Hippocampal formation (tissue), 2 donors: Measurements from ENCODE around the gene RRAGD.
A peak's percentile ranks its signal among the peaks of the same experiment; 100 is the strongest.

ENCODE experiments used
- DNase-seq, 2 donors: peaks; one replicate each; lab custom pipeline; 2025; lab: John Stamatoyannopoulos, UW

The RRAGD gene, protein sequence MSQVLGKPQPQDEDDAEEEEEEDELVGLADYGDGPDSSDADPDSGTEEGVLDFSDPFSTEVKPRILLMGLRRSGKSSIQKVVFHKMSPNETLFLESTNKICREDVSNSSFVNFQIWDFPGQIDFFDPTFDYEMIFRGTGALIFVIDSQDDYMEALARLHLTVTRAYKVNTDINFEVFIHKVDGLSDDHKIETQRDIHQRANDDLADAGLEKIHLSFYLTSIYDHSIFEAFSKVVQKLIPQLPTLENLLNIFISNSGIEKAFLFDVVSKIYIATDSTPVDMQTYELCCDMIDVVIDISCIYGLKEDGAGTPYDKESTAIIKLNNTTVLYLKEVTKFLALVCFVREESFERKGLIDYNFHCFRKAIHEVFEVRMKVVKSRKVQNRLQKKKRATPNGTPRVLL

DNA sequence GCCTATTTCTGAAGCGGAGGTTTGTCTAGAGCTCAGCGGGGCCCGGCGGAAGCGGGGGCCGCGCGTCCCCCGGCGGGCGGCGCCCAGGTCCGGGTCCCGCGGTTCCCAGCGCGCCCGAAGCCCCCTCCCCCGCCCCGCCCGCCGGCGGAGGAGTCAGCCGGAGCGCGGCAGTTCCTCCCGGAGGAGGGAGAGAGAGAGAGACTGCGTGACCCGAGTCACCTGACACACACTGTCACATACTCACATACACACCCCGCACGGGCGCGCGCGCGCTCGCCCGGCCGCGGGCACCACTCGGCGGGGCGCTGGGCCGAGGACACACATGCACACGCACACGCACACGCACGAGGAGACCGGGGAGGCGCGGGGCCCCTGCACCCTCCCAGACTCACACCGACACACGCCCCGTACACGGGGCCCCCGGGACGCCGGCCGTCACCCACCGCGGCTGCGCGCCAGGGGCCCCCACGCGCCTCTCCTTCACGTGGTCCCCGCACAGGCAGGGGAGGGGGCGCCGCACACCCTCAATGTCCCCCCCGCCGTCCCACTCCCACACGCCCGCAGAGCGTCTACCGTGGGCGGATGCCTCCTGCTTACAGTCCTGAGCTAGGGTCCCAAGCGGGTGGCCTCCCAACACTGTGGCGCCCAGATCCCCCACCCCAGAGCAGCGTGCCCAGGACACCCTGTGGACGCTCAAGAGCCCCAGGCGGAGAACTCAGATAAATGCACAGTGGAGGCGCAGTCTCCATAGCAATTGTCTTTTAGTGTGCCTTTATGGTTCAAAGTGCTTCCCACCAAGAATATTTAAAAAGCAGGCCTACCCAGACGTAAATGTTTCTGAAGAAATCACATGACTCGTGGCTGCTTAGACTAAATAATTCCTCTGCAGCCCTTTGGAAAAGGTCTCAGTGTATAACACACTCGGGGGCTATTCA, at the start of gene RRAGD:
Gene RRAGD, minus strand, starts transcription at position 203 of the 935 bp plus-strand sequence. CDS start 280 bp downstream, outside the sequence.
- DNase-seq = peak; percentile 49 to 77

DNA sequence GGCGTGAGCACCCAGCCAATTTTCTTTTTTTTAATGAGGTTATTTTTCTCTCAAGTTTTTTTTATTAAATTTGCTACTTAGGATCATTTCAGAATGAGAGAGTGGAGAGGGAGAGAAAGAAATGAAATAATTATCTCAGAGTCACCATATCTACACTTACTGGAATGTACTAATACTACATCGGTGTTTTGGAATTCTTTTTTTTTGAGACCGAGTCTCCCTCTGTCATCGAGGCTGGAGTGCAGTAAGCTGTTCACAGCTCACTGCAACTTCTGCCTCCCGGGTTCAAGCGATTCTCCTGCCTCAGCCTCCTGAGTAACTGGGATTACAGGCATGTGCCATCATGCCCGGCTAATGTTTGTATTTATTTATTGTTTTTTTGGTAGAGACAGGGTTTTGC, 48.6 kb upstream of the RRAGD start:
- no peak for DNase-seq

DNA sequence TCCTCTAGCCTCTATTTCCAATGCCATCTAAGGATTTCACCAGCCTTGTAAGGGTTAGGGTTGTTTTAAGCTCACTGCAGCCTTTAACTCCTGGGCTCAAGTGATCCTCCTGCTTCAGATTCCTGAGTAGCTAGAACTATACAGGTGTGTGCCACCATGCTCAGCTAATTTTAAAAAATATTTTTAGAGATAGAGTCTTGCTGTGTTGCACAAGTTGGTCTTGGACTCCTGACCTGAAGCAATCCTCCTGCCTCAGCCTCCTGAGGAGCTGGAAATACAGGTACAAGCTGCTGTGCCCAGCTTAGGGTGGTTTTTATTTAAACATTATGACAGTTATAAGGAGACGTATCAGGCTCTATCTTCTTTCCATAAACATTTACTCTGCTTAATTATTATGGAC, 47.4 kb upstream of the RRAGD start:
- no peak for DNase-seq

DNA sequence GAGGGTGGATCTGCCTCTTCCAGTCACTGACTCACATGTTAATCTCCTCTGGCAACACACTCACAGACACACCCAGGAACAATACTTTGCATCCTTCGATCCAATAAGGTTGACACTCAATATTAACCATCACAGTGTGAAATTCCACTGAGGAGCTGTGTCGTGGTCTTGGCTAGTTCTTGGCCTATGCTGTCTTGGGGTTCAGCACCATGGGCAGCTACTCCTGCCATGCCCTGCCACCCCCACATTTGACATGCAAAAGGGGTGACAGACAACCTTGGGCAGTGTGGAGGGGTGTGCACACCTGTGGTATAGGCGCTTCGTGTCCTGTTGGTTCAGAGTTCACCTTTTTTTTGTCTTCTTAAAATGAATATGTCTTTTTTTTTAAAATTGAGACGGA, 46.6 kb upstream of the RRAGD start:
- no peak for DNase-seq

DNA sequence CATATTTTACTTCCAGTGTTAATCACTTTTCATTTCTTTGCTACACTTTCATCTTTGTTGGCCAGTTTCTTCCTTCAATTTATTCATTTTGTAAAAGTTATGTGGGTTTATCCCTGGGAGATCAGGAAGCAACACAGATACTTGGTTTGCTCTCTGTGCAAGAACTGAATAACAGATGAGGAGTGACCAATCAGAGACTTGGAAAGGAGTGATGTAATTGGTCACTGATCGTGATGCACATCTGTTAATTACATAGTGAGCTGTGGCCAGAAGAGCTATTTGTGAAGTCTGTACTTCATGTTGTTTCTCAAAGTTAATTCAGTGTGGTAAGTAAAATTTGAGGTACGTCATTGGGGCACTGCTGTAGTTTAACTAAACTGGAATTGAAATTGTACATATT, 42.2 kb upstream of the RRAGD start:
- no peak for DNase-seq

DNA sequence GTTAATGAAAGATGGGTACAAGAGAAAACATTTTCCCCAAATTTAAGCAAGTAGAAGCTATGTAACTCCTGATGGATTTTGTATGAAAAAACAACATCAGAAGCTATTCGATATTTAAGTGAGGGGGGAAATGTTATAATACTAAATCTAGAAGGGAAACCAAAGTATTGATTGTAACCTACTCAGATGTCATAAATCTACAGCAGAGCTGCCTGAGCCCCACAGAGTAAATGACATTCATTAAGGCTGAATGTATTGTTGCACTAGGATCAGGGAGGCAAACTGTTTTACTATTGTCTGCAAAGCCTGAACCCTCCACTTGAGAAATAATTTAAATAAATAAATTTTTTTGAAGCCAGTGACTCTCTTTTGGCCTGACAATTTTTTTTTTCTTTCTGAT, 40.2 kb upstream of the RRAGD start:
- DNase-seq = no peak

DNA sequence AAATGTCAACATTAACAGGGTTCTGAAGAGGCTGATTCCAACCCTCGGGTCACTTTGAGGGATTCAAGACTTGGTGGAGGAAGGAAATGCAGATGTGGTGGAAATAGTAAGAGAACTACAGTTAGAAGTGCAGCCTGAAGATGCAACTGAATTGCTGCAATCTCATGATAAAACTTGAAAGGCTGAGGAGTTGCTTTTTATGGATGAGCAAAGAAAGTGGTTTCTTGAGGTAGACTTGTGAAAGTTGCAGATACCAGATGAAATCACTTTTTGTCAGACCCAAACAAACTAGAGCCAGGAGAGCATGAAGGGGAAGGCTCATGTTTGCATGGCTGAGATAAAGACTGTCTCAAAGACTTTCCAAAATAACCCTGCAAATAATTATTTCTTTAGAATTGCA, 37.1 kb upstream of the RRAGD start:
- DNase-seq = no peak

DNA sequence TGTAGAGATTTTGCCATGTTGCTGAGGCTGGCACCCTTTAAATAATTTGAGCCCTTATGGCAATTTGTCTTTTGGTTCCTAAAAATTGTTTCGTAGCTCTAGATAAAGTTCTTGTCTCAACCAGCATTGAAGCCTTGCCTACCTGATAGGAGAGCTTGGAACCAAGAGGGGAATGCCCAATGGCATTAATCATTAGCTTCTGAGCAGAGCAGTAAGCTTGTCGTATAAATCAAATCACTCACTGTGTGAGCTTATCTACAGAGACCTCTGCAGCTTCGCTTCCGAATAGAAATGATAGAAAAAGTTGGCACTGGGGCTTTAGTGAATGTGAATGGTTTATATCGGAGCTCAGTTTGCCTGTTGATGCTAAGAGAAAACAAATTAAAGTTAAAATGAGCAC, 31.6 kb upstream of the RRAGD start:
- no peak for DNase-seq

DNA sequence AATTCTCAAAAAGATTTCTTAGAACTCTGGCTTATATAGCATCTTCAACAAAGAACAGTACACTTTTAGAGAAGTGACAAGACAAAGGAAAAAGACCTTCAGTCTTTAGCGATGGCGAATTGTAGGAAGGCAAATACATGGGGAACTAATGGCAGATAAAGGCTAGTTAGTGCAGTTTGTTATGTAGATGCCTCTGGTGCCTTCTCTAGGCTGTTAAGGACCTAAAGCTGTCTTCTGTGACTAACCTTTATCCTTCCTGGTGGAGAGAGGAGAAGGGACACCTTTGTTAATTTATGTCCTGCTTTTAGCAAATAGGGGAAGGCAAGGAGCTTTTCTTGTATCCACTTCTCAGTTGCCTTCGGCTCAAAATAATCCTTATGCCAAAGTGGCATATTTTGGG, 28.1 kb upstream of the RRAGD start:
- DNase-seq = no peak

DNA sequence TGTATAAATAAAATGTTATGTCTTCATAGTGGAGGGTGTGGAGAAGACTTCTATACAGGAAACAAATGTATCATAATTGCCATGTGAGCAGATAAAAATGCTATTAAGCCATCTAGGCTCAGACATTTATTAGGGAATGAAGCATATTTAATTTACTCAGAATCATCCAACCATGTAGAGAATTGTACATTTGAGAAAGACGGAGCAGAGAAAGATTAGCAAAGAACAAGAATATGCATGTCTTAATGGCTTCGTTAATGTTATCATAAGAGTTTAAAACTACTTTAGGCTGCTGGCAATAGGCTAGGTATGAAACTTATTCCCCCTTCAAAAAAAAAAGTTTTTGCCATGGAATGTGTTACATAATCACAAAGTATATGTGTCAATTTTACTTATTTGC, 26.9 kb upstream of the RRAGD start:
- no peak for DNase-seq

DNA sequence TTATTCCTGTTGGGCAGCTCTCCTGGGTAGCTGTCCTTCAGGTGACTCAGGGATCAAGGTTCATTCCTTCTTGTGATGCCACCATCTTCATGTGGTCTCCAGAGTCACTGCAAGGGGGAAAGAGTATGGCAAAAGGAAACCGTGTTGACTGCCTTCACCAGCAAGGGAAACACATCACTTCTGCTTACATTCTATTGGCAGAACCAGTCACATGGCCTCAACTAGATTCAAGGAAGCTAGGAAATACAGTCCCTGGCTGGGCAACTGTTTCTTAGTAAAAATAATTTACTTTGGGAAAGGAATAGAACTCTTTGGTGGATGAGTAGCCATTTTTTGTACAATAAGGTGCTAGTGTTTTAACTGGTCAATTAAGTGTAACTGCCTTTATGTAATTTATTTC, 26.2 kb upstream of the RRAGD start:
- no peak for DNase-seq

DNA sequence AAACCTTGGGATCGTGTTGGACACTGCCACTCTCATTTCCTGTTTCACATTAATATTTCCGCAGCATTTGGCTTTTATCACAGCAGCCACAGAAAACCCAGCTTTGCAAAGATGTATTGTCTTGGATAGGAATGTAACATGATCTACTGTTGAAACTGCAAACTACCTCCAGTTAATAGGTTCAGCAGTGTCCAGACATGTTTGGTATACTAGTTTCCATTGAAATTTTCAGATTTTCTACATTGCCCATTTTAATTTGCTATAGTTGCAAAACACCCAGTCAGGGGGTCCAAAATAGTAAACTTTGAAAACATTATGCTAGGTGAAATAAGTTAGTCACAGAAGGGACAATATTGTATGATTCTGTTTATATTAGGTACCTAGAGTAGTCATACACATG, 24.2 kb upstream of the RRAGD start:
- no peak for DNase-seq

DNA sequence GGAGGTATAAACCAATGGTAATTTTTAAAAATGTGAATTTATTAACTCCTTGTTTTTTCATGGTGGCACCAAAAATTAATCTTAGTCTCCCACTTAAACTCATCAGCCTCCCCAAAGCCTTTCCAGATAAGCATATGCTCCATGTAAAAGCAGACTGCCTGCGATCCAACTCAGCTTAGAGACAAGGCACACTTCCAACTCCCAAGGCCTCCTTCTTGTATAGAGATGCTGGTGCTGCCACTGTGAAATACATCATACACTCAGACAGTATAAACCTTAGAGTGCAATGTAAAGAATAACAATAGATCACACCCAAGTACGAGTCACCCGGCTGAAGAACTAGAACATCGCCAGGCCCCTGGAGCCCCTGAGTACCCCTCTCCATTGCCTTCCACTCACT, 22.9 kb upstream of the RRAGD start:
- DNase-seq = no peak

DNA sequence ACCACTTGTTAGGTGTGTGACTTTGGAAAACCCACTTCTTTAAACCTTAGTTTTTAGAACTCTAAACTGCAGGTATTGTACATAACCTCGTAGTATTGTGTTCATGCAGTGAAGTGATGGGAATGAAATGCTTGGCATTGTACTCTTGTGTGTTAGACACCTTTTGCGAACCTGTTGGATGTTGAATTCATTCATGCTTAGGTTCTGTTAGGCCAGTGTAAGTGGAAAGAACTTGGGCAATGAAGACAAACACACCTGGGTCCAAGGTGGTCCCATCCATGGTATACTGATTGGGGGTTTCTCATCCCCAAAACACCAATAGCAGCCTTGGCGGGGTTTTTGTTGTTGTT, 22.1 kb upstream of the RRAGD start:
- no peak for DNase-seq

DNA sequence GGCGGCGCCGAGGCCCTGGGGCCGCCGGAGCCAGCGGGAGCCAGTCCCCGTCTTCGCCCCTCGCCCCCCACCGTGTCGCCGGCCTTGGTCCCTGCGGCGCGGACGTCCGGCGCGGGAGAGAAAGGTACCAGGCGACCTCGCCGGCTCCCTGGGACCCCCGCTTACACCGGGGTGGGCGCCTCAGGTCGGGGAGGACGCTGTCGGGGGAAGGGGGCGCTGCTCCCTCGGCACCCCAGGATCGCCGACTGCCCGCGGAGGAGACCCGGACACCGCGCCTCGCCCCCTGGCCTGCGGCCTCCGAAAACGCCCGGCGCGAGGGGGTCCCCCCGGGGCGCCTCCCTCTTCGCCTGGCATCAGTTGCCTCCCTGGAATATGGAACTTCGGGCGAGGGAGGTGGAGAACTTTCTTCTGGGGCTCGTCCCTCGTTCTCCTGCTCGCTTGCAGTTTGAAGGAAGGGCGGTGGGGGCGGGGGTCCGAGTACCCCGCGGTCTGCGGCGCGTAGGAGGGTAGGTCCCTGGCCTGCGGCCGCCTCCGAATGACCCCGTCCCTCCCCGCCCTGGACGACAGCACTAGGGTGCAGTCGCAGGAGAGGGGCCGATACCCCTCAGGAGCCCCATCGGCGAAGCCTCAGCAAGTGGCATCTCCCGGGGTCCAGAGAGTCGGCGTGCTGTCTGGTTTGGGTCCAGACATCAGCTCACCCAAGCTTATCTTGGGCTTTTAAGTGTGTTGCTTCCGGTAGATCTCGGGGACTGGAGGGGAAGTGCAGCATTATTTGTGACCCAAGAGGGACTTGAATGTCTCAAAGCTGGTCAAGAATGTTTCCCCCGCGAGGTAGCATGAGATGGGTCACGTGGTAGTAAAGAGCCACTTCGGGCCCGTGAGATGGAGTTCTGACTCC, 21.4 kb upstream of the RRAGD start:
- DNase-seq = no peak

DNA sequence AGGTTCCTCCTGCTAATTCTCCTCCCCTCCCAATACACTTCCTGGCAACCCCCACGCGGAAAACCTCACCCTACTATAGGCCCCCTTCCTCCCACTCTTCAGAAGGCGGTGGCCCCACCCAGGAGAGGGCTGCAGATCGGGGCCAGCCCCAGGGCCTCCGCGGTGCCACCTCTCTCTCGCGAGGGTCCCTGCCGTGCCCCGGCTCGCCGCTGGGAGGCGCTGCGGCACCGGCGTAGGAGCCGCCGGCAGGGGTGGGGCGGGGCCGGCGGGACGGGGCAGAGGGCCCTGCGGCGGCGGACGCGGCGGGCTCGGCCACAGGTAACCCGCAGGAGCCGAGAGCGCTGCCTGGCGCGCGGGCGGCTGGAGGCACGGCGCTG, 20.8 kb upstream of the RRAGD start, which contains the start of gene ANKRD6:
Gene ANKRD6, plus strand, starts transcription at position 278 of the 377 bp plus-strand sequence. CDS start 133,825 bp downstream, outside the sequence.
- peak in 1 of 2 donors; percentile 42 for DNase-seq

DNA sequence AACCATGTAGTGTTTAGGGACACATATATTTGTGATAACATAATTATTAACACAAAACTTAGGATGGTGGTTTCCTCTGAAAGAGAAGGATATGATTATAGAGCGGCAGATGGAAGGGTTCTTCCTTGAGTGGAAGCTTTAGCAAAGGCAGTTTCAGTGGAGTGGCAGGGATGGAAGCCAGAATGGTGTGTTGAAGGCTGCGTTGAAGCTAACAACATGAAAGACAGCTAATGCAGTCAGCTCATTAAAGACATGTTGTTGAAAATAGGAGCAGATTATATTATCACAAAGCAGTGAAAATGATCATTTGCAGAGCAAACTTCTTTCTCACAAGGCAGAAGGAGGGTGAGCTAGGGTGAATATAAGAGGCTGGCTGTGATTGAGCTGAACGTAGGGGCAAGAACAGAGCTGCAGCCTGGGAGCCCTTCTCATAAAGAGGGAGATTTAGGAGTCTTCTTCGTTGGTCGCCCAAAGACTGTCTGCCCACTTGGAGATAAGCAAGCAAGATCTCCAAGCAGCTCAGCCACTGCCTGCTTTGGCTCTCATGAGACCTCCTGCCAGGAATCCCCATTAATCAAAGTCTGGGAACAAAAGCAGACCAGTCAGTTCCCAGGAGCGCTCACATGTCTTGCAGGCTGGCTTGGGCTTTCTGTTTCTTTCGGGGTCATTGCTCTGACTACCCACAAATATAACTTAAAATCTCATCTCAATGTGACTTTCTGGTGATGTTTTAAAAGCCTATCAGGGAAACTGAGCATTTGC, 18.3 kb upstream of the RRAGD start:
- no peak for DNase-seq

DNA sequence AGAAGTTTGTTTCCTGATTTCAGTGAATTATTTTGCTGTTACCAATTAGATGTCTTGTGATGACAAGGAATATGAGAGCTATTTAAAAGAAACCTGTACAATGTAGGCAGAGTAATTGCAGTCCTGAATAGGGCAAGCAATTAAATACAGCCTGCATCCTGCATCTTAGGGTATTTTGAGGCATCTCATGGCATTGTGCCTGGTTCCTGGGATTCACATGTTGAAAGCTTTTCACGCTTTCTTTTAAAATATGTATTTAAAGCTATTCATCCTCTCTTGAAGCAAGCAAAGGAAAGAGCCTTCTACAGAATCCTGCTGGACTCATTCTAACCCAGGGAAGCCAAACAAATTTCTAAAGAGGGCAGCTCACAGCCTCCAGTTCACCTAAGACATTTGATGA, 4.7 kb upstream of the RRAGD start:
- DNase-seq = no peak

DNA sequence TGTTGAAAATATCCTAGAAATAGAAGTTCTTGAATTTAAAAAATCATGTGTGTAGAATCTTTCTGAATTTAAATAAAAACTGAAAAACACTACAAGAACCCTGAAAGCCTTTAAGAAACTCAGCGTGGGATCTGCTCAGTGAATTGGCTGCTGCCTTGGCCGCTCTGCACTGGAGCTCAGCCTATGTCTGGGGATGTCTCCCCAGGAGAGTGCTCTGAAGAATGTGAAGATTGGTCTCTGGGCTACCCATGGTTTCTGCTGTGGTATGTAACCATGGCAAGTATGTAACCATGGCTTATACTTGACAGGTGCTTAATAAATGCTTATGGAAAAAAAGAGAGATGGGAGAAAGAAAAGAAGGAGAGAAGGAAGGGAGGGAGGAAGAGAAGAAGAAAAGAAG, 3.1 kb upstream of the RRAGD start:
- no peak for DNase-seq

DNA sequence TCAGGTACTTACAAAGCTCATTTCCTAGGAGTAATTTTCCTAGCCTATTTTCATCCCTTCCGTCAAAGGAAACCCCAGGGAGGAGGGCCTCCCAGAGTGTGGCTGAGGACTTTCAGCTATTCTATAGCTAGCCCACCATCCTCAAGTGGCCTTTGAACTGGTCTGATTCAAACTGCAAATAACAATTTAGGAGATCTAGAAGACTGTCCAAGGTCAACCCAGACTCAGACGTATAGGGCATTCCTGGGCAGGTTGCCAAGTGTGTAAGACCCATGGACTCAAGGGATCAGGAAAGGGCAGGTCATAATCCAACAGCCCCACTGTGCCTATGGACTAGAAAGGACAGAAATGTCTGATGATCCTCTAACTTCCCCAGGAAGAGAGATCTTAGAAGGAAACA, 2.1 kb upstream of the RRAGD start:
- no peak for DNase-seq

DNA sequence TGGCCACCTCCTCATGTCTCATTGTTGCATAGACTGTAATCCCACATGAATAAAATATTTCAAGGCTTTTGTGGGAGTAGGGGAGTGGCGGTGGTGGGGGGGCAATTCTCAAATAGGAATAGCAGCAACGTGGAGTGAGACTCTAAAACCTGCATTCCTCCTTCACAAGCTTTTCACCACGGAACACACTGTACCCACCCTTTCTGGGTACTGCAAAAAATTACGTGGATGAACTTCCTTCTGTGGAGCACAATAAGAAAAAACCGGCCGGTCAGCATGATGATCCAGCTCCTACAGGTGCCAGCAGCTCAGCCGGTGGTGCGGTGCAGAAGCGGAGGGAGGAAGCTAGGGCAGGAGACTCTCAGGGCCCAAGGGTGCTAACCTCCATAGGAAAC, 930 bp upstream of the RRAGD start:
- no peak for DNase-seq
